Large intestine (tissue), 3 donors: Measurements from ENCODE around the gene NEUROD1. TPM values are rescaled to one million over a fixed set of nuclear protein-coding genes. Genes with fewer than 3 reads are reported as not detected.

Source experiments
- DNase-seq, 2 donors: peaks; one replicate each; pipeline versions ENCODE4 v3.0.0 to v3.0.0-alpha.2; 2013
- H3K27ac ChIP-seq: one replicate; pipeline ENCODE4 v1.5.1; 2013; ENCODE audit warnings: low read length
- H3K27me3 ChIP-seq: 2 replicates; pipeline ENCODE4 v1.6.1; 2013; ENCODE audit warnings: low read length; ENCODE audit not compliant: control insufficient read depth, insufficient read depth
- H3K36me3 ChIP-seq: 2 replicates; pipeline ENCODE4 v1.6.1; 2013; ENCODE audit warnings: low read length; ENCODE audit not compliant: control insufficient read depth, insufficient read depth
- H3K4me1 ChIP-seq: one replicate; pipeline ENCODE4 v1.6.1; 2013; ENCODE audit warnings: low read length; ENCODE audit not compliant: control insufficient read depth, insufficient read depth
- H3K4me3 ChIP-seq: one replicate; pipeline ENCODE4 v1.5.1; 2013; ENCODE audit warnings: low read length
- H3K9me3 ChIP-seq: one replicate; pipeline ENCODE4 v1.6.1; 2013; ENCODE audit warnings: mild to moderate bottlenecking, low read depth, low read length, moderate library complexity; ENCODE audit not compliant: control insufficient read depth
- WGBS: methylation state at CpG from one replicate; pipeline ENCODE4 v1.1.5; 2013; ENCODE audit warnings: low lambda C conversion rate; ENCODE audit not compliant: insufficient coverage; 5-methylcytosine and 5-hydroxymethylcytosine counted together
- polyA plus RNA-seq: library from polyadenylated mRNA; unstranded; fragments of 120-200 nt; gene quantifications from one replicate; pipeline ENCODE4 v1.2.1, GENCODE V29; 2013

Gene NEUROD1
- polyA plus RNA-seq, 1 donor: 29.9 TPM

- Histone ChIP-seq H3K4me1 (no peaks in the 10 kb centered on the region), H3K4me3 (no peak overlapping the region), H3K36me3 (no peaks in the 10 kb centered on the region), H3K27me3 (no peaks in the 10 kb centered on the region), H3K27ac (no peak overlapping the region), H3K9me3 (no peaks in the 10 kb centered on the region)
- 100% methylated on average over 1 of the region's 6 CpGs for WGBS
- DNase-seq: no peak
Observed at GRCh38 chr2:181697126-181697525, 16.8 kb upstream of the NEUROD1 start.

GRCh38 chr2:181694271-181694670, 14.0 kb upstream of the NEUROD1 start:
- Histone ChIP-seq H3K4me1 (no peaks in the 10 kb centered on the region), H3K27ac (no peak overlapping the region), H3K9me3 (no peaks in the 10 kb centered on the region), H3K4me3 (no peak overlapping the region), H3K36me3 (no peaks in the 10 kb centered on the region), H3K27me3 (peaks cover 3% of the 10 kb centered on the region)
- no CpG with 5 or more reads among the region's 17 CpGs for WGBS
- no peak for DNase-seq

GRCh38 chr2:181690860-181691259, 10.5 kb upstream of the NEUROD1 start:
- Histone ChIP-seq H3K27me3 (peaks cover 18% of the 10 kb centered on the region), H3K4me1 (no peaks in the 10 kb centered on the region), H3K27ac (no peak overlapping the region), H3K4me3 (no peak overlapping the region), H3K9me3 (no peaks in the 10 kb centered on the region), H3K36me3 (no peaks in the 10 kb centered on the region)
- no CpG with 5 or more reads among the region's 2 CpGs for WGBS
- no peak for DNase-seq

- Histone ChIP-seq H3K4me3 (no peak overlapping the region), H3K4me1 (peaks cover 3% of the 10 kb centered on the region), H3K9me3 (peaks cover 11% of the 10 kb centered on the region), H3K36me3 (no peaks in the 10 kb centered on the region), H3K27me3 (peaks cover 57% of the 10 kb centered on the region), H3K27ac (no peak overlapping the region)
- no peak for DNase-seq
- WGBS: 83% methylated on average over 1 of the region's 6 CpGs
Observed at GRCh38 chr2:181686576-181687185, 6.4 kb upstream of the NEUROD1 start.

- Histone ChIP-seq H3K4me1 (peaks cover 14% of the 10 kb centered on the region), H3K4me3 (no peak overlapping the region), H3K9me3 (peaks cover 16% of the 10 kb centered on the region), H3K27ac (no peak overlapping the region), H3K27me3 (peaks cover 72% of the 10 kb centered on the region), H3K36me3 (no peaks in the 10 kb centered on the region)
- DNase-seq: peak in 1 of 2 donors; percentile 42
- 0% methylated on average over 5 of the region's 21 CpGs for WGBS
Observed at GRCh38 chr2:181685150-181685688, 4.9 kb upstream of the NEUROD1 start.

- Histone ChIP-seq H3K9me3 (peaks cover 17% of the 10 kb centered on the region), H3K27ac (no peak overlapping the region), H3K27me3 (peaks cover 77% of the 10 kb centered on the region), H3K4me3 (no peak overlapping the region), H3K36me3 (no peaks in the 10 kb centered on the region), H3K4me1 (peaks cover 14% of the 10 kb centered on the region)
- 7% methylated on average over 5 of the region's 26 CpGs for WGBS
- DNase-seq: no peak
Observed at GRCh38 chr2:181684454-181685149, 4.3 kb upstream of the NEUROD1 start.

GRCh38 chr2:181683518-181684453, 3.5 kb upstream of the NEUROD1 start:
- DNase-seq: peak in 1 of 2 donors; percentile 27
- peaks cover 83% of the 10 kb centered on the region for H3K27me3 ChIP-seq
- no peak overlapping the region for H3K4me3 ChIP-seq
- WGBS: 0% methylated on average over 1 of the region's 85 CpGs
- peaks cover 14% of the 10 kb centered on the region for H3K4me1 ChIP-seq
- peaks cover 19% of the 10 kb centered on the region for H3K9me3 ChIP-seq
- no peaks in the 10 kb centered on the region for H3K36me3 ChIP-seq
- no peak overlapping the region for H3K27ac ChIP-seq

- no peak overlapping the region for H3K27ac ChIP-seq
- DNase-seq: no peak
- no peaks in the 10 kb centered on the region for H3K36me3 ChIP-seq
- peaks cover 89% of the 10 kb centered on the region for H3K27me3 ChIP-seq
- H3K9me3 ChIP-seq: peaks cover 19% of the 10 kb centered on the region
- no peak overlapping the region for H3K4me3 ChIP-seq
- peaks cover 14% of the 10 kb centered on the region for H3K4me1 ChIP-seq
- 0% methylated on average over 5 of the region's 42 CpGs for WGBS
Observed at GRCh38 chr2:181682795-181683517, 2.6 kb upstream of the NEUROD1 start.

- DNase-seq: no peak
- Histone ChIP-seq H3K36me3 (no peaks in the 10 kb centered on the region), H3K27me3 (peaks cover 88% of the 10 kb centered on the region), H3K27ac (no peak overlapping the region), H3K4me1 (peaks cover 17% of the 10 kb centered on the region), H3K9me3 (peaks cover 19% of the 10 kb centered on the region), H3K4me3 (no peak overlapping the region)
- WGBS: no CpG with 5 or more reads among the region's 24 CpGs
Observed at GRCh38 chr2:181682026-181682789, 1.9 kb upstream of the NEUROD1 start.
